ENCODE data around the gene LIN28B.

GRCh38 chr6:104940893-104941728 is 15.8 kb upstream of the LIN28B start:
- TF ChIP-seq CTCF (IDR thresholded peaks at IDR 0.05) (peak in 2 of 3 experiments; percentile 44), POLR2A (IDR thresholded peaks at IDR 0.05) (no peak)
